ENCODE results near the gene GPR161.

- TF ChIP-seq CTCF (IDR thresholded peaks at IDR 0.05) (no peak), POLR2AphosphoS5 (IDR thresholded peaks at IDR 0.05) (no peak), POLR2A (IDR thresholded peaks at IDR 0.05; ENCODE audit: low read depth) (no peak), EP300 (IDR thresholded peaks at IDR 0.05) (no peak)
These were observed 38.0 kb downstream of the GPR161 start for GRCh38 chr1:168098534-168099320.

All from esophagus muscularis mucosa (tissue), 4 donors.